GM12878 (cell line): ENCODE data around the gene TSLP. TPM values are rescaled to one million over a fixed set of nuclear protein-coding genes. Genes with fewer than 3 reads are reported as not detected.

Source experiments
- BRCA1 ChIP-seq: IDR thresholded peaks from 2 replicates; pipeline ENCODE4 v1.6.1; 2011; ENCODE audit warnings: low read depth, low read length, improper control_type of control experiment
- CEBPB ChIP-seq, 2 experiments: fragments of 150-350 bp in 1 of 2; IDR thresholded peaks; 2 replicates each; pipeline ENCODE4 v1.6.1; 2012 to 2014; ENCODE audit warnings: low read depth in 2 of 2, low read length in 2 of 2, borderline replicate concordance in 1 of 2, inconsistent platforms in 1 of 2
- E2F8 ChIP-seq: fragments of 450-650 bp; IDR thresholded peaks from 2 replicates; pipeline ENCODE4 v1.6.1; 2018; ENCODE audit warnings: mild to moderate bottlenecking, low read depth, moderate library complexity; ENCODE audit not compliant: partially characterized antibody
- GATAD2B ChIP-seq: fragments of 450-650 bp; conservative IDR thresholded peaks from 2 replicates; pipeline ENCODE4 v1.6.1; 2017; ENCODE audit warnings: low read depth, mild to moderate bottlenecking, moderate library complexity
- HSF1 ChIP-seq: fragments of 150-350 bp; IDR thresholded peaks from 2 replicates; pipeline ENCODE4 v1.6.1; 2014; ENCODE audit warnings: mild to moderate bottlenecking, low read depth, low read length
- IRF3 ChIP-seq: fragments of 450-650 bp; IDR thresholded peaks from 2 replicates; pipeline ENCODE4 v1.6.1; 2014; ENCODE audit warnings: mild to moderate bottlenecking
- LARP7 ChIP-seq: fragments of 450-650 bp; IDR thresholded peaks from 2 replicates; pipeline ENCODE4 v1.6.1; 2017; ENCODE audit warnings: mild to moderate bottlenecking
- MEF2B ChIP-seq: fragments of 450-650 bp; IDR thresholded peaks from 2 replicates; pipeline ENCODE4 v1.6.1; 2018; ENCODE audit warnings: mild to moderate bottlenecking, moderate library complexity; ENCODE audit not compliant: partially characterized antibody, poor library complexity, severe bottlenecking
- PBX3 ChIP-seq: IDR thresholded peaks from 2 replicates; pipeline ENCODE4 v1.6.1; 2011; ENCODE audit warnings: mild to moderate bottlenecking, low read depth, low read length, moderate library complexity; ENCODE audit not compliant: insufficient replicate concordance
- PRDM15 ChIP-seq: fragments of 450-650 bp; formaldehyde crosslinking; IDR thresholded peaks from 2 replicates; pipeline ENCODE4 v1.4.0; 2020; ENCODE audit warnings: mild to moderate bottlenecking, moderate library complexity
- RELA ChIP-seq: fragments of 450-650 bp; IDR thresholded peaks from 2 replicates; pipeline ENCODE4 v1.8.0; 2014; ENCODE audit warnings: borderline replicate concordance; ENCODE audit not compliant: partially characterized antibody
- SIN3A ChIP-seq: IDR thresholded peaks from 2 replicates; pipeline ENCODE4 v1.6.1; 2012; ENCODE audit warnings: low read depth, low read length, improper control_type of control experiment
- SPI1 ChIP-seq: IDR thresholded peaks from 2 replicates; pipeline ENCODE4 v1.6.1; 2011; ENCODE audit warnings: low read depth, mild to moderate bottlenecking, low read length, moderate library complexity, borderline replicate concordance; ENCODE audit not compliant: insufficient read depth
- SREBF2 ChIP-seq: IDR thresholded peaks from 2 replicates; pipeline ENCODE4 v1.6.1; 2012; ENCODE audit warnings: mild to moderate bottlenecking, low read length
- ZBTB33 ChIP-seq: fragments of 450-650 bp; IDR thresholded peaks from 2 replicates; pipeline ENCODE4 v1.6.1; 2017; ENCODE audit warnings: mild to moderate bottlenecking
- polyA plus RNA-seq, 11 experiments: library from polyadenylated mRNA; depleted of rRNA in 4 of 11; unstranded in 6 of 11; stranded (reverse) in 5 of 11; fragments of >200 nt; fragmentation: Nextera tagmentation in 4 of 11; fragmentation: Illumina TruSeq in 1 of 11; extraction: Ambion mirVana in 4 of 11; extraction: Trizol in 1 of 11; gene quantifications; 1 replicate in 1 of 11; 2 replicates in 10 of 11; pipeline versions ENCODE4 v1.2.1 to v1.2.3, GENCODE V29; 2011 to 2016; ENCODE audit warnings: inconsistent platforms in 2 of 11, missing spikeins in 2 of 11, low read depth in 1 of 11
- total RNA-seq, 4 experiments: library from RNA; depleted of rRNA in 3 of 4; stranded (reverse); fragments of >200 nt in 3 of 4; fragmentation: Illumina TruSeq in 1 of 4; extraction: Trizol in 1 of 4; gene quantifications; 2 replicates each; pipeline versions ENCODE4 v1.2.1 to v1.2.3, GENCODE V29; 2013 to 2021

TSLP gene
- total and polyA plus RNA-seq, 10 of the 15 experiments (the other 5 are each of a cell fraction or from before 2014, with no cell fraction given) = 0.05 to 0.32 TPM; not detected in 8

GRCh38 chr5:111092062-111092853 is 20.7 kb downstream of the TSLP start, which contains the start of gene WDR36 (continued):
- TF ChIP-seq MEF2B = peak; percentile 37
- no peak for TF ChIP-seq BRCA1
- TF ChIP-seq ZBTB33 = no peak
- peak; percentile 76 for TF ChIP-seq LARP7
- TF ChIP-seq SPI1 = no peak
- peak; percentile 79; the same call in 1 of the 2 replicates for TF ChIP-seq SIN3A
- TF ChIP-seq RELA = peak; percentile 91
- TF ChIP-seq GATAD2B = no peak
- peak; percentile 61; the same call in 1 of the 2 replicates for TF ChIP-seq SREBF2
- TF ChIP-seq PBX3 = no peak
- no peak; the same call in 1 of the 2 replicates for TF ChIP-seq HSF1
- peak; percentile 91 for TF ChIP-seq E2F8
- no peak for TF ChIP-seq PRDM15 (CRISPR knock-in tag)
- no peak for TF ChIP-seq IRF3
- no peak for TF ChIP-seq CEBPB (IDR thresholded peaks at IDR 0.05; ENCODE audit: borderline replicate concordance in 1 of 2, low read depth in 2 of 2, low read length in 2 of 2)
